Liver (tissue), 3 donors: Measurements from ENCODE around the gene SNN.

Experiments
- GABPA ChIP-seq, 2 donors: IDR thresholded peaks in 1 of 2; conservative IDR thresholded peaks in 1 of 2; 2 replicates each; pipeline ENCODE4 v1.6.1; 2016; ENCODE audit warnings: antibody characterized with exemption in 2 of 2, mild to moderate bottlenecking in 1 of 2, moderate library complexity in 1 of 2
- HNF4A ChIP-seq, 2 donors: conservative IDR thresholded peaks; 2 replicates each; pipeline ENCODE4 v1.6.1; 2016; ENCODE audit warnings: antibody characterized with exemption in 2 of 2, mild to moderate bottlenecking in 2 of 2
- JUND ChIP-seq, 2 donors: IDR thresholded peaks; 2 replicates each; pipeline ENCODE4 v1.6.1; 2016; ENCODE audit warnings: antibody characterized with exemption in 2 of 2
- NR2F2 ChIP-seq: IDR thresholded peaks from 2 replicates; pipeline ENCODE4 v1.6.1; 2016; ENCODE audit warnings: antibody characterized with exemption
- RAD21 ChIP-seq, 2 donors: IDR thresholded peaks; 2 replicates each; pipeline ENCODE4 v1.6.1; 2016; ENCODE audit warnings: antibody characterized with exemption in 2 of 2, mild to moderate bottlenecking in 2 of 2
- TAF1 ChIP-seq: conservative IDR thresholded peaks from 2 replicates; pipeline ENCODE4 v1.6.1; 2016; ENCODE audit warnings: antibody characterized with exemption, mild to moderate bottlenecking
- YY1 ChIP-seq: IDR thresholded peaks from 2 replicates; pipeline ENCODE4 v1.6.1; 2016; ENCODE audit warnings: antibody characterized with exemption, mild to moderate bottlenecking
- TF ChIP-seq, protein P1 (sequence below): fragments of 150-350 bp; IDR thresholded peaks from 2 replicates; pipeline ENCODE4 v1.5.1; 2017; ENCODE audit warnings: improper control_type of control experiment, low read depth, low read length; ENCODE audit not compliant: missing input control
- TF ChIP-seq, protein P2 (sequence below): IDR thresholded peaks from 2 replicates; pipeline ENCODE4 v1.6.1; 2016; ENCODE audit warnings: antibody characterized with exemption
- TF ChIP-seq, protein P3 (sequence below): IDR thresholded peaks from 2 replicates; pipeline ENCODE4 v1.6.1; 2016; ENCODE audit warnings: antibody characterized with exemption, mild to moderate bottlenecking
- TF ChIP-seq, protein P4 (sequence below): IDR thresholded peaks from 2 replicates; pipeline ENCODE4 v1.6.1; 2016; ENCODE audit warnings: antibody characterized with exemption
- donor health status: healthy.
- donor health status: healthy.

DNA sequence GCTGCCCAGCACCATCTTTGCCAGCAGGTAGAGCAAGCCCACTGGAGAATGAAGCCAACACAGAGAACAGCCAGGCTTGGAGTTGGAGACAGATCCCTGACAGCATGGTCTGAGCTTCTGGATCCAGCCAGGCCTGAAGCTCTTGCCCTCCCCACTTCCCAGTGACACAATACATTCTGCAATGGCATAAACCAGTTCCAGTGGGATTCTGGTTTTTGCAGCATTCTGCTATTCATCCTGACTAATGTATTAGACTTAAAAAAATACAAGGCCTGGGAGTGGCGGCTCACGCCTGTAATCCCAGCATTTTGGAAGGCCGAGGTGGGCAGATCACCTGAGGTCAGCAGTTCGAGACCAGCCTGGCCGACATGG lies 41.0 kb upstream of the SNN start:
- TF ChIP-seq, protein P1, sequence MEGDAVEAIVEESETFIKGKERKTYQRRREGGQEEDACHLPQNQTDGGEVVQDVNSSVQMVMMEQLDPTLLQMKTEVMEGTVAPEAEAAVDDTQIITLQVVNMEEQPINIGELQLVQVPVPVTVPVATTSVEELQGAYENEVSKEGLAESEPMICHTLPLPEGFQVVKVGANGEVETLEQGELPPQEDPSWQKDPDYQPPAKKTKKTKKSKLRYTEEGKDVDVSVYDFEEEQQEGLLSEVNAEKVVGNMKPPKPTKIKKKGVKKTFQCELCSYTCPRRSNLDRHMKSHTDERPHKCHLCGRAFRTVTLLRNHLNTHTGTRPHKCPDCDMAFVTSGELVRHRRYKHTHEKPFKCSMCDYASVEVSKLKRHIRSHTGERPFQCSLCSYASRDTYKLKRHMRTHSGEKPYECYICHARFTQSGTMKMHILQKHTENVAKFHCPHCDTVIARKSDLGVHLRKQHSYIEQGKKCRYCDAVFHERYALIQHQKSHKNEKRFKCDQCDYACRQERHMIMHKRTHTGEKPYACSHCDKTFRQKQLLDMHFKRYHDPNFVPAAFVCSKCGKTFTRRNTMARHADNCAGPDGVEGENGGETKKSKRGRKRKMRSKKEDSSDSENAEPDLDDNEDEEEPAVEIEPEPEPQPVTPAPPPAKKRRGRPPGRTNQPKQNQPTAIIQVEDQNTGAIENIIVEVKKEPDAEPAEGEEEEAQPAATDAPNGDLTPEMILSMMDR = no peak
- TF ChIP-seq HNF4A (conservative IDR thresholded peaks at IDR 0.05) (no peak), JUND (IDR thresholded peaks at IDR 0.05) (no peak), RAD21 (IDR thresholded peaks at IDR 0.05) (no peak), YY1 (no peak), TAF1 (no peak), GABPA (IDR thresholded peaks at IDR 0.05 in 1 of 2, conservative IDR thresholded peaks at IDR 0.05 in 1 of 2) (no peak), NR2F2 (no peak)
- TF ChIP-seq, protein P2, sequence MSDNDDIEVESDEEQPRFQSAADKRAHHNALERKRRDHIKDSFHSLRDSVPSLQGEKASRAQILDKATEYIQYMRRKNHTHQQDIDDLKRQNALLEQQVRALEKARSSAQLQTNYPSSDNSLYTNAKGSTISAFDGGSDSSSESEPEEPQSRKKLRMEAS = no peak
- TF ChIP-seq, protein P3, sequence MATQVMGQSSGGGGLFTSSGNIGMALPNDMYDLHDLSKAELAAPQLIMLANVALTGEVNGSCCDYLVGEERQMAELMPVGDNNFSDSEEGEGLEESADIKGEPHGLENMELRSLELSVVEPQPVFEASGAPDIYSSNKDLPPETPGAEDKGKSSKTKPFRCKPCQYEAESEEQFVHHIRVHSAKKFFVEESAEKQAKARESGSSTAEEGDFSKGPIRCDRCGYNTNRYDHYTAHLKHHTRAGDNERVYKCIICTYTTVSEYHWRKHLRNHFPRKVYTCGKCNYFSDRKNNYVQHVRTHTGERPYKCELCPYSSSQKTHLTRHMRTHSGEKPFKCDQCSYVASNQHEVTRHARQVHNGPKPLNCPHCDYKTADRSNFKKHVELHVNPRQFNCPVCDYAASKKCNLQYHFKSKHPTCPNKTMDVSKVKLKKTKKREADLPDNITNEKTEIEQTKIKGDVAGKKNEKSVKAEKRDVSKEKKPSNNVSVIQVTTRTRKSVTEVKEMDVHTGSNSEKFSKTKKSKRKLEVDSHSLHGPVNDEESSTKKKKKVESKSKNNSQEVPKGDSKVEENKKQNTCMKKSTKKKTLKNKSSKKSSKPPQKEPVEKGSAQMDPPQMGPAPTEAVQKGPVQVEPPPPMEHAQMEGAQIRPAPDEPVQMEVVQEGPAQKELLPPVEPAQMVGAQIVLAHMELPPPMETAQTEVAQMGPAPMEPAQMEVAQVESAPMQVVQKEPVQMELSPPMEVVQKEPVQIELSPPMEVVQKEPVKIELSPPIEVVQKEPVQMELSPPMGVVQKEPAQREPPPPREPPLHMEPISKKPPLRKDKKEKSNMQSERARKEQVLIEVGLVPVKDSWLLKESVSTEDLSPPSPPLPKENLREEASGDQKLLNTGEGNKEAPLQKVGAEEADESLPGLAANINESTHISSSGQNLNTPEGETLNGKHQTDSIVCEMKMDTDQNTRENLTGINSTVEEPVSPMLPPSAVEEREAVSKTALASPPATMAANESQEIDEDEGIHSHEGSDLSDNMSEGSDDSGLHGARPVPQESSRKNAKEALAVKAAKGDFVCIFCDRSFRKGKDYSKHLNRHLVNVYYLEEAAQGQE = no peak
- TF ChIP-seq, protein P4, sequence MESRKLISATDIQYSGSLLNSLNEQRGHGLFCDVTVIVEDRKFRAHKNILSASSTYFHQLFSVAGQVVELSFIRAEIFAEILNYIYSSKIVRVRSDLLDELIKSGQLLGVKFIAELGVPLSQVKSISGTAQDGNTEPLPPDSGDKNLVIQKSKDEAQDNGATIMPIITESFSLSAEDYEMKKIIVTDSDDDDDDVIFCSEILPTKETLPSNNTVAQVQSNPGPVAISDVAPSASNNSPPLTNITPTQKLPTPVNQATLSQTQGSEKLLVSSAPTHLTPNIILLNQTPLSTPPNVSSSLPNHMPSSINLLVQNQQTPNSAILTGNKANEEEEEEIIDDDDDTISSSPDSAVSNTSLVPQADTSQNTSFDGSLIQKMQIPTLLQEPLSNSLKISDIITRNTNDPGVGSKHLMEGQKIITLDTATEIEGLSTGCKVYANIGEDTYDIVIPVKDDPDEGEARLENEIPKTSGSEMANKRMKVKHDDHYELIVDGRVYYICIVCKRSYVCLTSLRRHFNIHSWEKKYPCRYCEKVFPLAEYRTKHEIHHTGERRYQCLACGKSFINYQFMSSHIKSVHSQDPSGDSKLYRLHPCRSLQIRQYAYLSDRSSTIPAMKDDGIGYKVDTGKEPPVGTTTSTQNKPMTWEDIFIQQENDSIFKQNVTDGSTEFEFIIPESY = no peak
